HepG2 (cell line): Measurements from ENCODE around the gene NCOA3. TPM values are rescaled to one million over a fixed set of nuclear protein-coding genes. Genes with fewer than 3 reads are reported as not detected.

ENCODE experiments used
- ATAC-seq: fragments of 200-7000 bp; cut with Tn5 transposase; 3 replicates; pipeline ENCODE4 v1.9.1; 2020; ENCODE audit warnings: mild to moderate bottlenecking, moderate library complexity
- BruUV-seq: library from RNA; stranded (reverse); fragments of 400-500 nt; replicated peaks from 2 replicates; lab custom pipeline; 2021; lab: Mats Ljungman, UMichigan
- CTCF ChIA-PET: fragments of 300-600 bp; formaldehyde crosslinking; extraction: SDS; loops from one replicate; lab custom pipeline; 2021; ENCODE audit warnings: low total read pairs, inconsistent platforms, low intra/inter-chr PET ratio; lab: Yijun Ruan, JAX
- POLR2A ChIA-PET: fragments of 350-600 bp; sonication (Branson Sonifier 250); formaldehyde crosslinking; loops from one replicate; lab custom pipeline; 2020; ENCODE audit warnings: antibody characterized with exemption, inconsistent platforms; lab: Yijun Ruan, JAX
- DNase-seq: peaks from one replicate; pipeline ENCODE4 v3.0.0-alpha.2; 2015; ENCODE audit warnings: low spot score
- FAIRE-seq: peaks from 3 replicates; lab custom pipeline; 2011; peaks lifted over from hg19 to GRCh38; lab: Jason Lieb, UNC
- H2AFZ ChIP-seq: one replicate; pipeline ENCODE4 v1.6.1; 2011; ENCODE audit warnings: low read length, inconsistent platforms
- H3K27ac ChIP-seq: fragments of 300-600 bp; 3 replicates; pipeline ENCODE4 v1.8.0; 2011; ENCODE audit warnings: mixed run types, mild to moderate bottlenecking, mixed read lengths, low read length, inconsistent platforms; ENCODE audit not compliant: insufficient read depth; ENCODE audit errors: extremely low read length
- H3K27me3 ChIP-seq, 2 experiments: fragments of 200-600 bp in 1 of 2; 2 replicates in 1 of 2; 3 replicates in 1 of 2; pipeline versions ENCODE4 v1.6.0 to v1.8.0; 2011; ENCODE audit warnings: low read length in 2 of 2, mild to moderate bottlenecking in 2 of 2, moderate library complexity in 2 of 2, inconsistent platforms in 1 of 2; ENCODE audit not compliant: insufficient read depth in 2 of 2, control insufficient read depth in 1 of 2
- H3K36me3 ChIP-seq, 2 experiments: fragments of 200-600 bp in 1 of 2; replicated peaks in 1 of 2; 2 replicates in 1 of 2; 3 replicates in 1 of 2; pipeline versions ENCODE4 v1.5.1 to v1.8.0; 2011; ENCODE audit warnings: low read length in 2 of 2, inconsistent platforms in 1 of 2; ENCODE audit not compliant: insufficient read depth in 2 of 2, control insufficient read depth in 1 of 2
- H3K4me1 ChIP-seq: 2 replicates; pipeline ENCODE4 v1.5.1; 2012; ENCODE audit warnings: low read length, inconsistent platforms; ENCODE audit not compliant: insufficient read depth
- H3K4me2 ChIP-seq: 2 replicates; pipeline ENCODE4 v1.6.0; 2011; ENCODE audit warnings: low read depth, low read length, inconsistent platforms
- H3K4me3 ChIP-seq, 3 experiments: fragments of 200-600 bp in 1 of 3; sonication (generic), shearing (Covaris generic) in 1 of 3; replicated peaks in 1 of 3; 2 replicates each; pipeline ENCODE4 v1.5.1; 2011 to 2016; ENCODE audit warnings: low read length in 3 of 3, inconsistent platforms in 2 of 3, low read depth in 2 of 3, mild to moderate bottlenecking in 2 of 3, control low read depth in 1 of 3, mixed read lengths in 1 of 3; ENCODE audit not compliant: insufficient read depth in 1 of 3
- H3K79me2 ChIP-seq: one replicate; pipeline ENCODE4 v1.6.1; 2011; ENCODE audit warnings: low read length, inconsistent platforms; ENCODE audit not compliant: insufficient read depth
- H3K9ac ChIP-seq: 2 replicates; pipeline ENCODE4 v1.6.0; 2011; ENCODE audit warnings: mild to moderate bottlenecking, low read depth, low read length, inconsistent platforms; ENCODE audit not compliant: insufficient read depth
- H3K9me3 ChIP-seq: 2 replicates; pipeline ENCODE4 v1.5.1; 2012; ENCODE audit warnings: mild to moderate bottlenecking, low read length
- H4K20me1 ChIP-seq: 2 replicates; pipeline ENCODE4 v1.6.0; 2011; ENCODE audit warnings: inconsistent platforms, mild to moderate bottlenecking, low read length, moderate library complexity; ENCODE audit not compliant: insufficient read depth
- CHCHD3 ChIP-seq: sonication (generic); formaldehyde crosslinking; IDR thresholded peaks from 2 replicates; pipeline ENCODE4 v1.8.0; 2022; ENCODE audit warnings: mild to moderate bottlenecking, missing genetic modification reagents, moderate library complexity
- HOXA3 ChIP-seq: sonication (generic); formaldehyde crosslinking; IDR thresholded peaks from 2 replicates; pipeline ENCODE4 v1.5.0; 2020; ENCODE audit warnings: missing genetic modification reagents
- IRF9 ChIP-seq: sonication (generic); formaldehyde crosslinking; IDR thresholded peaks from 2 replicates; pipeline ENCODE4 v1.8.0; 2022; ENCODE audit warnings: missing genetic modification reagents, mild to moderate bottlenecking, borderline replicate concordance
- SMAD9 ChIP-seq: sonication (generic); formaldehyde crosslinking; IDR thresholded peaks from 2 replicates; pipeline ENCODE4 v1.5.1; 2020; ENCODE audit warnings: mild to moderate bottlenecking, missing genetic modification reagents
- WGBS: methylation state at CpG from one replicate; pipeline ENCODE4 v1.1.6; 2017; ENCODE audit warnings: low lambda C conversion rate; 5-methylcytosine and 5-hydroxymethylcytosine counted together
- in situ Hi-C: cut with HindIII; loops from 2 replicates; pipeline ENCODE4 v1.10.0; 2017; ENCODE audit warnings: low pct_unique_long_range_greater_than_20kb; ENCODE audit not compliant: extremely low pct_ligation_motif_present
- intact Hi-C: fragments of 100-400 bp; cut with micrococcal nuclease; formaldehyde crosslinking; loops from one replicate; pipeline ENCODE4 v1.10.0; 2022; ENCODE audit not compliant: unreplicated experiment
- polyA plus RNA-seq, 8 experiments: library from polyadenylated mRNA; depleted of rRNA in 3 of 8; stranded (reverse) in 7 of 8; unstranded in 1 of 8; fragments of >200 nt; fragmentation: Illumina TruSeq in 4 of 8; extraction: Trizol in 4 of 8; gene quantifications; 2 replicates each; pipeline versions ENCODE4 v1.2.1 to v1.2.3, GENCODE V29; 2011 to 2016; ENCODE audit warnings: low read depth in 4 of 8, missing spikeins in 1 of 8, mixed read lengths in 1 of 8; ENCODE audit not compliant: insufficient read depth in 1 of 8
- total RNA-seq, 5 experiments: library from RNA; depleted of rRNA; stranded (reverse); fragments of >200 nt; fragmentation: Illumina TruSeq; extraction: Trizol; gene quantifications; 2 replicates each; pipeline ENCODE4 v1.2.3, GENCODE V29; 2016; ENCODE audit warnings: low read depth in 1 of 5

NCOA3 gene
- total and polyA plus RNA-seq, 2 of the 13 experiments (the other 11 are each of a cell fraction or from before 2014, with no cell fraction given): 35.0 to 56.8 TPM

- no peaks in the 10 kb centered on the region for H3K79me2 ChIP-seq
- 87% methylated on average over 8 of the region's 8 CpGs for WGBS
- DNase-seq (no peak), ATAC-seq (no peak), FAIRE-seq (no peak)
- H3K4me1 ChIP-seq: peaks cover 10% of the 10 kb centered on the region
- no peak for TF ChIP-seq CHCHD3
- TF ChIP-seq HOXA3: 0 out of 2 replicates have a peak, but pooled peaks have one; percentile 15
- intact Hi-C loops: no loop called here
- H3K9ac ChIP-seq: no peak overlapping the region
- H3K9me3 ChIP-seq: no peaks in the 10 kb centered on the region
- no peaks in the 10 kb centered on the region for H3K27me3 ChIP-seq
- no peak overlapping the region for H3K4me2 ChIP-seq
- H4K20me1 ChIP-seq: no peaks in the 10 kb centered on the region
- POLR2A ChIA-PET: no interaction called here
- no peak overlapping the region for H2AFZ ChIP-seq
- H3K27ac ChIP-seq: no peak overlapping the region
- no peak overlapping the region for H3K4me3 ChIP-seq
- CTCF ChIA-PET: no interaction called here
- H3K36me3 ChIP-seq: 0 out of 5 replicates have a peak, but pooled peaks cover 0 to 2% of the 10 kb centered on the region in 2 experiments
- BruUV-seq: no TSS peak
- in situ Hi-C loops: no loop called here
Observed at GRCh38 chr20:47669152-47669425, 167.4 kb downstream of the NCOA3 start.

- Histone ChIP-seq H4K20me1 (no peaks in the 10 kb centered on the region), H3K4me2 (no peak overlapping the region), H3K9ac (no peak overlapping the region), H3K79me2 (no peaks in the 10 kb centered on the region), H2AFZ (no peak overlapping the region), H3K4me1 (peaks cover 7% of the 10 kb centered on the region; the same call in 1 of the 2 replicates), H3K4me3 (no peak overlapping the region), H3K27me3 (no peaks in the 10 kb centered on the region), H3K27ac (no peak overlapping the region), H3K9me3 (no peaks in the 10 kb centered on the region), H3K36me3 (0 out of 5 replicates have a peak, but pooled peaks cover 0 to 2% of the 10 kb centered on the region in 2 experiments)
- no TSS peak for BruUV-seq
- FAIRE-seq (no peak), ATAC-seq (peak; percentile 1; the same call in 1 of the 3 replicates), DNase-seq (no peak)
- intact Hi-C loops (no loop called here), in situ Hi-C loops (no loop called here)
- ChIA-PET POLR2A (no interaction called here), CTCF (no interaction called here)
- WGBS: 82% methylated on average over 4 of the region's 4 CpGs
- TF ChIP-seq IRF9: no peak
- TF ChIP-seq SMAD9 (CRISPR knock-in tag): no peak
Observed at GRCh38 chr20:47669489-47669888, 167.8 kb downstream of the NCOA3 start.
